Measurements from ENCODE around the gene CELF2.

The CELF2 gene

DNA sequence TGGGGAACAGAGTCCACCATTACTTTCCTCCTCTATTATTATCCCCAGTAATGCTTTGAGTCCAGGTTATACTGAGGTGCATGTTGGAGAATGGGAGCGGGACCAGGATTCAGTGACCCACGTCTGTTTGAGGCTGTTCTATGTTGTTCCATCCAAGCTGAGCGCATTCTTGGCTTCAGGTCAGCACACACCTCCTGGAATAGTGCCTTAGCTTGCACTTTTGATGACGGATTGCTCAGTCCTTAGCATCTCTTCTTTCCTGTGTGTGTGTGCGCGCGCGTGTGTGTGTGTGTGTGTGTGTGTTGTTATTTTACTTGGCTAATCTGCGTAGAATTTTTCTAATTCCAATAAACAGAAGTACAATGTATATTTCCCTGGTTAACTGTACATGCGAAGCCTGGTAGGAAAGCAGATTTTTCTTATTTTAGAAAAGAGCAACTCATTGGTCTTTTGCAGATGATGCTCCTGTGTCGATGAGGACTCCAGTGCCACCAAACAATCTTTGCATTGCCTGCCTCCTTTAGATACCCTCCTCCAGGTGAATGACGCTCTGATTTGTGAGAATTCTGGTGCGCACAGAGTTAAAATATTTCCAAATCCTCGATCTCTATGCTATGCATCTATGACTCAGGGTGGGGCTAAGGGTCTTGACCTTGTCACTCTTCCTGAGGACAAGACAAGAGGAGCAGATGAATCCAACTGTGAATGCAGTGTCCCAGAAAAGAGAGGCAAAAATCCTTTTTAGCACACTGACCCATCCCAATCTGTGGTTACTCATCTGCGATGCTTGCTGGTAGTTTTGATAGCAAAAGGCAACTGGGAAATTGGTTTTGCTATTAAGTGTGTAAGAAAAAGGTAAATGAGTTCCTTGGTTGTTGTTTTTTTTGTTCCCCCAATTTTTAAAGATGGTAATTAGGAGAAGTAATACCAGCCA lies 13.3 kb upstream of the CELF2 start:
- no peak for DNase-seq

GRCh38 chr10:11005725-11006427 lies 11.8 kb upstream of the CELF2 start:
- no peak for DNase-seq

- DNase-seq, result no peak
These were observed 11.2 kb upstream of the CELF2 start for GRCh38 chr10:11006428-11006825.

- DNase-seq, result no peak
These were observed 10.1 kb upstream of the CELF2 start for GRCh38 chr10:11007476-11008020.

DNA sequence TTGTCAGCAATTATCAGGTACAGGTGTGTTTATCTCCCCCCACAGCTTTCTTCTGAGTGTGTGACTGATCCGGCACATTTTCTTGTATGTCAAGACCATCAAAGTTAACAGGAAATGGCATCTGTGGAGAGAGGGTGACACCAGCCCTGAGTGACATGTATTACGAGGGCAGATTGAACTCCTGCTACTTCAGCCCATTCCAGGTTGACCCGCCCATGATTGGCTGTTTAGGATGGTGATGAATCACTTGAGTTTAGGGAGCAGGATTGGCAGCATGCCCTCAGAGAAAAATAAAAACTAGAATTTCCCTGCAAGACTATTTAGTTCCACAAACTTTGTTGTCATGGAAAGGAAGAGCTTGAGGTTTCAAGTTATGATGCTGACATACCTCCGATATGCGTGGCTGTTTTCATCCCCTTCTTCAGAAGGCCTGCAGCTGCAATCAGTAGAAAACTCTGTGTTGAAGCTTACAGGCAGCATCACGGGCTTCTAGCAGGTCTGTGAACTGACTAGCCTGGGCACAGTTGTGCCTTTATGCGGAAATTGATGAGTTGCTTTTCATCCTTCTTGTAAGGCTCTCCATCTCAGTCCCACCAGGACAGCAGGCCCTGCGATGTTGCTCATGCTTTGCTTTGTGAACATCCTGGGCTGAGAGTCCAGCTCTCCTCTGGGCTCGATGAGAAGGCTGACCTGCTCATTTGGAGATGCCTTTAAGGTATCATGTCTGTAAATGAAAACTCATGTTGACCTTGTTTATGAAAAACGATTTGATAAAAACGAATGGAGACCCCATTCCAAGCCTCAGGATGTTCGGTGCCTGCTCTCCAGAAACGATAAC lies 8.0 kb upstream of the CELF2 start:
- DNase-seq, result no peak

DNA sequence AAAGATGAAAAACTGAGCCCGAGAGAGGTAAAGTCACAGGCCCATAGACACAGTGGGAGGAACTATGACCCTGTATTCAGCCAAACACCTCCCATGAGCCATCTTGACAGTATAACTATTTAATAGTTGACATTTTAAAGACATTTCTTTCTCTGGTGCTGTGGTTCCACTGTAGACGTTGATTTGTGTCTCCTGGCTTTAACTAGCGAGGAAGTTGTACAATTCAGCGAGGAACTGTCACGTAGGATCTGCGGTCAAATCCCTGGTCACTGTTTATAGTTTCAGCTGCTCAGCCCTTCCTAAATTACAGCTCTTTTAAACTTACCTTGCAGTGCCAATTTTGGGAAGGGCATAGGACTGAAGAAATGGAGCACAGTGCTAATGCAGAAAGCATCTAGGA lies 7.1 kb upstream of the CELF2 start:
- no peak for DNase-seq

- no peak for DNase-seq
These were observed 6.2 kb upstream of the CELF2 start for GRCh38 chr10:11011436-11011835.

GRCh38 chr10:11011984-11012383 lies 5.7 kb upstream of the CELF2 start:
- DNase-seq, result no peak

DNA sequence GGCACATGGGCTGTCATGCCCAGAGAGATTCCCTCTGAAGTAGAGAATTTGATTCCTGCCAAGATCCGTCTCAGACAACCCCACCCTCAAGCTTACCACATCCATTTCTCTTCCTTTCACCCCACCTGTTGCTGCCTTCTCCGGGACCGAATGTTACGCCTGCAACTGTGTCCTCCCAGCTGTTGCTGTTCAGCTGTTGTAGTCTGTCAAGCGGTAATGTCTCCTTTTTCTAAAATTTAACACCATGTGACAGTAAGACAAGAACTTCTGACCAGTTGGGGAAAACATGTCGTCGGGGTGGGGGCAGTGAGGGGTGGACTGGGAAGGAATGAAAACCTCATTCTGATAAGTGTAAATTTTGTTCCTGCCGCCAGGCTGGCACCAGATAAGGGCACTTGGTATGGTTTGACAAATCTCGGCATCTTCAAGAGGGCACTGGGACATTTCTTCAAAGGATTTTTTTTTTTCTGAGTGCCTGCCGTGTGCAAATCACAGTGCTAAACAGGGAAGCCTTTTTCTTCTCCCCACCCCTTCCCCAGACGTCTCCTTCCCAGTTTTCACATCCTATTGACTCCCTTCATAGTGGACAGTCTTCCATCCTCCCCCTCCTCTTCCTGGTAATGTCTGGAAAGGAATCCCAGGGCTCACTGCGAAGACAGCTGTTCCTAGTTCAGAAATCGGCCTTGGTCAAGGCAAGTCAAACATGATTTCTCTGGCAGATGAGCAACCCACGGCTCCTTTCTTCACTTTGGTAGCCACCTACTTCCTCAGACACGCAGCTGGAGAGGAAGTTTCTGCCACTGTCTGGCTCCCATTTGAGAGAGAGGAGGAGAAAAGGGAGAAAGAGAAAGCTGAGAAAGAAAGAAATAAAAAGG lies 5.0 kb upstream of the CELF2 start:
- DNase-seq, result no peak

GRCh38 chr10:11013836-11014235 lies 3.8 kb upstream of the CELF2 start:
- DNase-seq, result no peak

DNA sequence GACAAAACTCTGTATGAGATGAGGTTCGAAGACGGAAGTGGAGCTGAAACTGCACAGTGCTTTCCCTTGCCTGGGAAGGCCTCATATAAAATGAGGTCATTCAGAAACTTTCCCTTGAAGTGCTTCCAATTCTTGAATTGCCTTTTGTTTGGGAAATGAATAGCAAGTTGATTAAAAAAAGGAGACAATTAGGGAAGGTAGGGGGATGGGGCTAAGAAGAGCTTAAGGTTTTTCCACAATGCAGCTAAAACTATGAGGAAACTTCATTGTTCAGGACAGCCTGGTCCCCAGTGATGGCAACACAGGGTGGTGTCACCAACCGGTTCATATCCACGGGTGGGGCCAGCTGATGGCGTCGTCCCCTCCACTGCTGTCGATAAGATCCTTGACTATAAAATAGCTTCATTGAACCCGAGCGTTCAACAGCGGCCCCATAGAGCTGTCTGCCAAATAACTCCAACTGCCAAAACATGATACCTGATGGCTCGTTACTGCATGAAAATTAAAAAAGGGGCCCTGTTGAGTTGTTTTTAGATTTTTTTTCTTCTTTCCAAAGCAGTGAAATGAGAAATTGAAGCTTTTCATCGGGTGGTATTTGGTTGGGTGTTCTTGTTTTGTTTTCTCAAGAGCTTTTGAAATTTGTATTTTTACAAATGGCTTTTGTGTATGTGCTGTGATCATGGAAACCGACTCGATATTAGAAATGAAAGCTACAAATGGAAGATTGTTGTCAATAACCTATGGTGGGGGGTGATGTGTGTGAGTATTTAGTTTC lies 2.8 kb upstream of the CELF2 start:
- DNase-seq, result no peak

DNA sequence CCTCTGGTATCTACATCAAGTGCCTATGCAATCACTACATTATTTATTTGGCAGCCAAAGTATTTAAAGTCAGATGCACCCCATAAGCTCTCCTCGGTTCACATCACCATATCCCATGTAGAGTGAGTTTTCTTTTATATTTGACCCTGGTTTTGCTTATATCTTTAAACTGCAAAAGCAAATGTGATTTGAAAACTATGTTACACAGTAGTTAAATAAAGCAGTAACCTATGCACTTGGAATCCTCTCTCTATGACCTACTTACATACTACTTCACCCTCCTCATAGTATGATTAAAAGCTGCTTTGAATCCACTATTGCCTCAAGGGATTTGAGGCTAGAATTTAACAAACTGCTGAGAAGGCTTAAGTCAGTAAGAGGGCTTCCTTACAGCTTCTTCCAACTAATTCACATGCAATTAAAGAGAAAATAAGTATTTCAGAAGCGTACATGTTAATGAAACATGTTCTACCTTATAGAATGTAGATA lies 2.2 kb upstream of the CELF2 start:
- no peak for DNase-seq

DNA sequence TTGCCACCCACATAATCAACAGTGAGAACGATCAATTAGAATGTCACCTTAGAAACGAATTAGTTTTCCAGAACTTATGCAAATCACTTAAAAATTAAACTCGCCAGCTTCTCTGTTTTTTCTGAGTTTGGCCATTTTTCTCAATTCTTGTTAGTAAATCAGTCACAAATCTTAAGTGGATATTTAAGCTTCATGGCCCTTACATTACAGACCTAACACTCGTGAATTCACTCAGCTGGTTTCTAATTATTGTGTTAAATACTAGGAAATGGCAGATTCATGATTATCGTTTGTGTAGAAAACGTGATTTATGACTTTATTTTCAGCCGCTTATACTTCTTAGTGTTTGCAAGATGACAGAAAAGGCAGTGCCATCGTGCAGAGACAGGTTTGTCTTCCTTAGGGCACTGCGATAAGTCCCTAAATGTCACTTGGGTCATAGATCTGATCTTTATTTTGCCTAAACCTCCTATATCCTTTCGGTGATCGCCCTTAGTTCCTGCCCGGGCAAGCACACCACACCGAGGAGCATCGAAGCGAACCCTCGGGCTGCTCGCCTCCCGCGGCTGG lies 587 bp upstream of the CELF2 start:
- no peak for DNase-seq

DNA sequence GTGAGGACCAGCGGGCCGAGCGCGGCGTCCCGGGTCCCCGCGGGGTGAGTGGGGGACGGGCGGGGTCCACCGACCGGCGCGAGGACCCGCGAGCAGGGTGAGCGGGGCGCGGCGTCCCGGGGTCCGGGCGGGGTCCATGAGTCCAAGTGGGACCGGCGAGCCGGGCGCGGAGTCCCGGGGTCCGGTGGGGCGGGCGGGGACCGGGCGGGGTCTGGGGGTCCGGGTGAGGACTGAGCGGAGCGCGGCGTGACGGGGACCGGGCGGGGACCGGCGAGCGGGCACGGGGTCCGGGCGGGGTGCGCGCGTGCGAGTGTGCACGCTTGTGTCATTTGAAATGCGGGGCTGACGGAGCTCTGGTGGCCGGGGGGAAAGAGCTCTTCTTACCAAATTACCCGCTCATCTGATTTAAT lies 765 bp downstream of the CELF2 start:
- DNase-seq, result no peak

GRCh38 chr10:11018855-11019631 lies 1.4 kb downstream of the CELF2 start:
- no peak for DNase-seq

DNA sequence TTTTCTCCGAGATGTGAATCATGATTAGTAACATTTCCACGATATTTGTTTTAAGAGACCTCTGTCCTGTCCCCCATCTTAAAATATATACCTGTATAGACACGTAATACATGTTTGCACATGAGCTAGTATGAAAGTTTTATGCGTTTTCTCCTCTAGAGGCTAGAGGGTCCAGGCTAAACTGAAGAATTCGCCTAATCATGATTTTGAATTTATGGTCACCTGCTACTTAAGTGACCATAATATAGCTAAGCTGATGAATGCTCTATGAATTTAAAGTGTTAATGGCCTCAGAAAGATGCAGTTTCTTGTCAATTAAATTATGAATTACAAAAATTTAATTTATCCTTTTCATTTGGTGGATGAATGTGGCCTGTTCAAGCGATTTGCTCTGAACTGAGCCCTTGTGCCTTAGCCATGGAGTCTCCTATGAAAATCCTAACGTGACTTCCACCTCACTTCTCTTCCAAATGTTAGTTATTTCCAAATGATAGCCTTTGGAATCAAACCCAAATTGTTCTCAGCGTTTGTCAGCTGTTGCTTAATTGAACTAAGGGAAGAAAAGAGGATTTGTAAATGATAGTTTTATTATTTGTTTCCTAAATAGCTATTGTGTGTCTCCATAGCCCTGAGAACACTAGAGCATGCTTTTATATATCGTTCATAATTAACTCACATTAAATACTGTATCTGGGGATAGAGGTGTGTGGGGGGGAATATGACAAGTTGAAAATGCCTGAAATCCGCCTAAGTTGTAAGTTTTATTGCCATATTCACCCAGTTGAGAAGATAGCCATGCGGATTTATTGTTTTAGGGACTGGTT lies 2.3 kb downstream of the CELF2 start:
- no peak for DNase-seq

- DNase-seq, result no peak
These were observed 2.9 kb downstream of the CELF2 start for GRCh38 chr10:11020548-11020942.

DNA sequence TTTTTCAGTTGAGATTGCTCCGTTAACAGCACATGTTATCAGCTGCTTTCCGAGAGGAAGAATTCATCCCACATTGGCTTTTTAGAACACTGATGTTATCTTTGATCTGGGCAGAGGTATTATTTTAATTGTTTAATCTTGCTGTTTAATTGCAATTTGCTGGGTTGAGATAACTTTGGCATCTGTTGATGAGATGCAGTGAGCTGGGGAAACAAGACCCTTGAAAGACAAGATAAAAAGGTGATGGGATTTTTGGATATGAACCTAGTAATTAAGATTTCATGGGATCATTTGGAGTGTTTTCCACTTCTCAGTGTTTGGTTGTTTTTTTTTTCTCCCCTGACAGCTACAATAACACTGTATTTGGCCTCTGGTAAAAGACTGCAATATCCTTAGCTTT lies 4.5 kb downstream of the CELF2 start:
- DNase-seq, result no peak

All from 8988T (cell line).